ENCODE data around the gene PPFIA4.

Gene PPFIA4

GRCh38 chr1:203058676-203058935 lies 32.3 kb downstream of the PPFIA4 start:
- Histone ChIP-seq H3K9me3 (ENCODE audit: insufficient read depth, low read length) (no peaks in the 10 kb centered on the region), H4K20me1 (ENCODE audit: insufficient read depth, low read length) (no peaks in the 10 kb centered on the region), H3K36me3 (replicated peaks; ENCODE audit: low read depth, low read length) (no peaks in the 10 kb centered on the region), H3K4me3 (ENCODE audit: low read length) (no peak overlapping the region), H3K4me2 (ENCODE audit: low read length) (no peak overlapping the region), H3K9ac (ENCODE audit: low read length) (no peak overlapping the region), H3K27me3 (ENCODE audit: low read depth, low read length) (peaks cover 31% of the 10 kb centered on the region), H3K79me2 (ENCODE audit: low read length) (no peaks in the 10 kb centered on the region), H3K4me1 (ENCODE audit: low read length) (peaks cover 16% of the 10 kb centered on the region), H2AFZ (ENCODE audit: low read depth, low read length) (no peak overlapping the region), H3K27ac (ENCODE audit: low read length) (no peak overlapping the region)
- TF ChIP-seq EZH2phosphoT487 (IDR thresholded peaks at IDR 0.05; ENCODE audit: low read depth) = no peak
- no peak for TF ChIP-seq CTCF (IDR thresholded peaks at IDR 0.05; ENCODE audit: low read depth, low read length)

DNA sequence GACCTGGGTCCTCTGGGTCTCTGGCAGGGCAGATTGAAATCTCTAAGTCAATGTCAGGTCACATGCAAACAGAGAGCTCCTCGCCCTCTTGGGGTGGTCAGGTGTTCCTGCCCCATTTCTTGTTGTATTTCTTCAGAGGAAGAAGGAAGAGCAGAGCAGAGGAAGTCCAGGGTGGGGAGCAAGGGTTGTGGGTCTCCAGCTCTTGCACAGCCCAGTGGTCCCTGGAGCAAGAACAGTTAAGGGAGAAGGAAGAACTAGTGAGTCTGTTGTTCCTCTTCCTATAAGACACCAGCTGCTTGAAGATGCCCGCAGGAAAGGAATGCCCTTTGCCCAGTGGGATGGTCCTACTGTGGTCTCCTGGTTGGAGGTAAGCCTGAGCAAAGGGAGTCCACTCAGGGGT lies 33.2 kb downstream of the PPFIA4 start:
- no peak overlapping the region for H3K4me3 ChIP-seq (ENCODE audit: low read length)
- no peaks in the 10 kb centered on the region for H3K9me3 ChIP-seq (ENCODE audit: insufficient read depth, low read length)

GRCh38 chr1:203060115-203060514 lies 33.8 kb downstream of the PPFIA4 start:
- Histone ChIP-seq H3K9ac (ENCODE audit: low read length) (no peak overlapping the region), H3K27me3 (ENCODE audit: low read depth, low read length) (peaks cover 34% of the 10 kb centered on the region), H3K4me1 (ENCODE audit: low read length) (peaks cover 16% of the 10 kb centered on the region), H3K4me2 (ENCODE audit: low read length) (no peak overlapping the region), H3K79me2 (ENCODE audit: low read length) (no peaks in the 10 kb centered on the region), H2AFZ (ENCODE audit: low read depth, low read length) (no peak overlapping the region), H4K20me1 (ENCODE audit: insufficient read depth, low read length) (no peaks in the 10 kb centered on the region), H3K9me3 (ENCODE audit: insufficient read depth, low read length) (no peaks in the 10 kb centered on the region), H3K27ac (ENCODE audit: low read length) (no peak overlapping the region), H3K36me3 (replicated peaks; ENCODE audit: low read depth, low read length) (no peaks in the 10 kb centered on the region), H3K4me3 (ENCODE audit: low read length) (no peak overlapping the region)
- no peak for TF ChIP-seq CTCF (IDR thresholded peaks at IDR 0.05; ENCODE audit: low read depth, low read length)
- no peak for TF ChIP-seq EZH2phosphoT487 (IDR thresholded peaks at IDR 0.05; ENCODE audit: low read depth)

More for the DNA sequence above, 33.2 kb downstream of the PPFIA4 start:
- H3K4me2 ChIP-seq (ENCODE audit: low read length) = no peak overlapping the region
- H3K9ac ChIP-seq (ENCODE audit: low read length) = no peak overlapping the region
- H3K36me3 ChIP-seq (replicated peaks; ENCODE audit: low read depth, low read length) = no peaks in the 10 kb centered on the region
- H2AFZ ChIP-seq (ENCODE audit: low read depth, low read length) = no peak overlapping the region
- no peak overlapping the region for H3K27ac ChIP-seq (ENCODE audit: low read length)
- TF ChIP-seq CTCF (IDR thresholded peaks at IDR 0.05; ENCODE audit: low read depth, low read length) (no peak), EZH2phosphoT487 (IDR thresholded peaks at IDR 0.05; ENCODE audit: low read depth) (no peak)
- peaks cover 34% of the 10 kb centered on the region for H3K27me3 ChIP-seq (ENCODE audit: low read depth, low read length)
- peaks cover 16% of the 10 kb centered on the region for H3K4me1 ChIP-seq (ENCODE audit: low read length)
- H3K79me2 ChIP-seq (ENCODE audit: low read length) = no peaks in the 10 kb centered on the region
- H4K20me1 ChIP-seq (ENCODE audit: insufficient read depth, low read length) = no peaks in the 10 kb centered on the region

- H4K20me1 ChIP-seq (ENCODE audit: insufficient read depth, low read length) = no peaks in the 10 kb centered on the region
- no peaks in the 10 kb centered on the region for H3K79me2 ChIP-seq (ENCODE audit: low read length)
- no peak overlapping the region for H2AFZ ChIP-seq (ENCODE audit: low read depth, low read length)
- no peaks in the 10 kb centered on the region for H3K36me3 ChIP-seq (replicated peaks; ENCODE audit: low read depth, low read length)
- H3K4me2 ChIP-seq (ENCODE audit: low read length) = no peak overlapping the region
- H3K27ac ChIP-seq (ENCODE audit: low read length) = no peak overlapping the region
- H3K9ac ChIP-seq (ENCODE audit: low read length) = no peak overlapping the region
- TF ChIP-seq EZH2phosphoT487 (IDR thresholded peaks at IDR 0.05; ENCODE audit: low read depth) (no peak), CTCF (IDR thresholded peaks at IDR 0.05; ENCODE audit: low read depth, low read length) (no peak)
- 0 out of 2 replicates have a peak, but pooled peaks cover 3% of the 10 kb centered on the region for H3K4me1 ChIP-seq (ENCODE audit: low read length)
- H3K4me3 ChIP-seq (ENCODE audit: low read length) = no peak overlapping the region
- H3K9me3 ChIP-seq (ENCODE audit: insufficient read depth, low read length) = no peaks in the 10 kb centered on the region
- H3K27me3 ChIP-seq (ENCODE audit: low read depth, low read length) = peaks cover 16% of the 10 kb centered on the region
Measured at GRCh38 chr1:203063287-203063686, 37.0 kb downstream of the PPFIA4 start.

All from OCI-LY3 (cell line).